Effector CD4-positive, alpha-beta T cell (primary cell): Measurements from ENCODE around the gene MCM7.

Experiments used
- DNase-seq: peaks from one replicate; pipeline ENCODE4 v3.0.0-alpha.2; 2020

MCM7 gene

DNA sequence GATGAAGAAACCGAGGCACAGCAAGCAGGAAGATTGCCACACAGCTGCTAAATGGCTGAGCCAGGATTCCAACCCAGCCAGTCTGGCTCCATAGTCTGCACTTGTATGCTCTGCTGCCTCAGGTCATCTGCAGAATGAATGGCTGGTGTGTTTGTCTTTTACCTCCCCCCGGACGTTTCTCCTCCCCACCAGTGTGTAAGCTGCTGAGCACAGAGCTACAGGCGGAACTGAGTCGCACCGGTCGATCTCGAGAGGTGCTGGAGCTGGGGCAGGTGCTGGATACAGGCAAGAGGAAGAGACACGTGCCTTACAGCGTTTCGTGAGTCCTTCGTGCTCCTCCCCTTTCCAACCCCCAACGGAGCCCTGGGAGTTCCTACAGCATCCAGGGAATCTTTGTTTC, 20.9 kb upstream of the MCM7 start:
- no peak for DNase-seq

DNA sequence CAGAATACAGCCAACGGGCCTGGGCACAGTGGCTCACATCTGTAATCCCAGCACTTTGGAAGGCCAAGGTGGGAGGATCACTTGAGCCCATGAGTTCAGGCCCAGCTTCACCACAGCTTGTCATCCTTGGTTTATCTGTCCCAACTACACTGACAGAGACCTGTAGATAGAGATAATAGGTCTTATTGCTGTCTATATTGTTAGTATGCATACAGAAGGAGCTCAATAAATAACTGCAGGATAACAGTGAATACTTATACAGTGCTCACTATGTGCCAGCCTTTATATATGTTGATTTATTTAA, 19.5 kb upstream of the MCM7 start:
- no peak for DNase-seq

DNA sequence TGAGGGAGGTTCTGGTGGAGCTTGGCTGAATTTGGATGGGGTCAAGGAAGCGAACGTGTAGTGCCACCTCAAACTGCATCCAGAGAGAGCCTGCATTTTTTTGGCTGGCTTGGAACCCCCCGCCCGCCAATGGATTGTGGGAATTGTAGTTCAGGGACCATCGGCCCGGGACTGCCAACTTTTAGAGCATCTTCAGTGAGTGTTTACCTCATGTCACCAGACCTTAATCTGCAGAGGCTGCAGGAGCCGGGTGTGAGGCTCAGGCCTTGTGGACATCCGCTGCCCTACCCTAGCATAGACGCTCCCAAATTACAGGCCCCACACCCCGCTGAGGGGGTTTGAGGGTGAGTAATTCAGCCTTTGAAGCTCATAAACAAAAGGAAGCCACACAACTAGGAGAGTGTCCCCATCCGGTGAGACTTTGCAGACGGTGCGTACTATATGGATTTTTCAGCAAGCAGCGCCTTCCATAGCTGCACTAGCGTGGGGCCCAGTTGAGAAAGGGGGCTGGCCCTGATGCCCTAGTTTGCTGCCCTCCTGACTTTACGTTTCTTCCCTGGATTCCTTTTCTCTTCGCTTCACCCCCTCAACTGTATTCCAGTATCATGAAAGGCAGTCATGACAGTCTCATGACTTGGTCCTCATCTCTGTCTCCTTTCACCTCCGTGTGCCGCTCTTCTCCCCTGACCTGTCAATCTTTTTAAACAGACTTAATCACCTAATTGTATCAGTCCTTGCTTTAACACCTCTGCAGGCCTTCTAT, 19.0 kb upstream of the MCM7 start:
- DNase-seq, result peak; percentile 63

DNA sequence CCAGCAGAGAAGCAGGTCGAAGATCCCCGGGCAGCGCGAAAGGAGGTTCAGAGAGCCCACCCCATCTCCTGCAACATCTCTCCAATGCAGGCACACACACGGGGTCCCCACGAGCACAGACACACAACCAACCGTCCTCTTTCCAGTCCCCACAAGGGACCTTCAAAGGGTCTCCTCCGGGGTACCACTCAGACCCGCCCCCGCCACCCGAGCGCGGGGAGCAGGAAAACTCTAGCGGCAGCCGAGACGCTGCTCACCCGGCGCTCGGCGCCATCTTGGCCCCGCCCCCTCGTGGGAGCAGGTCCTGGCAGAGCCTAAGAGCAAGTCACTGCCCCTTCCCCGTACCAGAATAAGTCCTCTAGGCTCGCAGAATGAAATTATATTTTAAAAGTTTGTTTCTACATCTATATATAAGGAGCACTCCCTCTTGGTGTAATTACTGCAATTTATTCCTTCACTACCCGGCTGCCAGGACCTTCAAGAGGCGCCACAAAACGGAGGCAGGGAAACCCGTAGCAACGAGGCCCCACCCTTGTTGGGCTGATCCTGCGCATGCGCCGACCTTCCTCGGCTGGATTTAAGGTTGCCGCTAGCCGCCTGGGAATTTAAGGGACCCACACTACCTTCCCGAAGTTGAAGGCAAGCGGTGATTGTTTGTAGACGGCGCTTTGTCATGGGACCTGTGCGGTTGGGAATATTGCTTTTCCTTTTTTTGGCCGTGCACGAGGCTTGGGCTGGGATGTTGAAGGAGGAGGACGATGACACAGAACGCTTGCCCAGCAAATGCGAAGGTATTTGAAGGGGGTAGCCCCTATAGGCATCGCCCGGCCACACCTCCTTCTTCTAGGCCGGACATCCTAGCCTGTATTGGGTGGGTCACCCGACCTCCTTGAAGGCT, 18.1 kb upstream of the MCM7 start, which contains the start of the genes CNPY4 and TAF6:
Gene CNPY4 (plus strand): TSS at position 563 of the 898 bp plus-strand sequence. CDS start 111 bp downstream, at position 674.
Gene TAF6 (minus strand): TSS at position 287 of the 898 bp plus-strand sequence. CDS start 5,149 bp downstream, outside the sequence.
- peak; percentile 95 for DNase-seq

DNA sequence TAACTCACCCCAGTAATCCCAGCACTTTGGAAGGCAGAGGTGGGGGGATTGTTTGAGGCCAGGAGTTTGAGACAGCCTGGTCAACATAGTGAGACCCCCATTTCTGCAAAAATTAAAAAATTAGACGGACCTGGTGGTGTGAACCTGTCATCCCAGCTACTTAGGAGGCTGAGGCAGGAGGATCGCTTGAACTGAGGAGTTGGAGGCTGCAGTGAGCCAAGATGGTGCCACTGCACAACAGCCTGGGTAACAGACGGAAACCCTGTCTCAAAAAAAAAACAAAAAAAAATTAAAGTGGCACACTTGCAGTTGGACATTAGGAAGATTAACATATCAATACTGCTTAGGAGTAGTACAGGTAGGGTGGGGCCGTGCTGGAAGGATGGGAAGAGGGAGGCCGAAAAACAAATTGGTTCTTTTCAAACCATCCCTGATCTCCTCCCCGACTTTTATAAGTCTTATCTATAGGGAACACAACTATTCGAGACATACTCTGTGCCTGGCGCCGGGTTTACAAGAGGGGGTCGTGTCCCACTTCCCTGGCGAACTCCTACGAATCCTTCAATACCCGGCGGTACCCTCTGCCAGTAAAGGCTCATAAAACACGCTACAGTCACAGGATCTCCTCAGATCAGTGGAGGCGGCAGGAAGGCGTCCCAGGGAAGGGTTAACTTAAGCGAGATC, 17.3 kb upstream of the MCM7 start:
- DNase-seq, result no peak

DNA sequence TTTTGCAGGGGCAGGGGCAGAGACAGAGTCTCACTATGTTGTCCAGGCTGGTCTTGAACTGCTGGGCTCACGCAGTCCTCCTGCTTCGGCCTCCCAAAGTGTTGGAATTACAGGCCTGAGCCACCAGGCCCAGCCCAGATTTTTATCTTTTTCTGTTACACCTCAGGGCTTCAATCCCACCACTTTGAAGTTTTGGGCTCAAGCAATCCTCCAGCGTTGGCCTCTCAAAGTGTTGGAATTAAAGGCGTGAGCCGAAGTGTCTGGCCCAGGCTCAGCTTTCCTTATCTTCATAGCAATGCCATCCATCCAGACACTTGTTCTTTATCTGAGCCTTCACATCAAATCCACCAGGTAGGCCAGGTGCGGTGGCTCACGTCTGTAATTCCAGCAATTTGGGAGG, 13.8 kb upstream of the MCM7 start:
- no peak for DNase-seq

DNA sequence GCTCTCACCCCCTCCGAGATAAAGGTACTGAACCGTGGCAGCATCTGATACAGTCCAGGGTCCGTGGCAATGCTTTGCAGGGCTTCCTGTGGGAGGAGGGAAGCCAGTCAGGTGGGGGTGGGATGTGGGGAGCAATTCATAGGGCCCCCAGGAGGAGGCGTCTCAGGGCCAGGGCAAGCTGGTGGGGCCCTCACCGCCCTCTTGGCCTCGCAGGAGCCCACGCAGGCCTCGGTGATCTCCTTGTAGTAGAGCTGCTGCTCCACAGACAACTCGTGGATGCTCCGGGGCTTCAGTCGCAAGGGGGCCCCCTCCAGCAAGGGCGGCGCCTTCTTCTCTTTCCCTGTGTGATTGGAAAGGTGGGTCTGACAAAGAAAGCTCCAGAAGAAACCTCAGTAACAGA, 10.7 kb upstream of the MCM7 start:
- DNase-seq, result no peak

DNA sequence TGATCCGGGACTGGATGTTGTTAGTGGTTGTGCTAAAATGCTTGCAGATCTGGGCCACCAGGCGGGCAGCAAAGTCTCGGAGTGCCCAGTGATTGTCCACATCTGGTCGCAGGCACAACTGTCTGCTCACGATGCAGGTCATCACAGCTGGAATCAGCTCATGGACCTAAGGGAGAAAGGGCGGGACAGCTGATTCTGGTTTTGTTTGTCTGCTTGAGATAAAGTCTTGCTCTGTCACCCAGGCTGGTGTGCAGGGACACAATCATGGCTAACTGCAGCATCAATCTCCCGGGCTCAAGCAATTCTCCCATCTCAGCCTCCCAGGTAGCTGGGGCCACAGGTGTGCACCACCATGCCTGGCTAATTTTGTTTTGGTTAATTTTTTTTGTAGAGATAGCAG, 10.0 kb upstream of the MCM7 start:
- DNase-seq, result no peak

DNA sequence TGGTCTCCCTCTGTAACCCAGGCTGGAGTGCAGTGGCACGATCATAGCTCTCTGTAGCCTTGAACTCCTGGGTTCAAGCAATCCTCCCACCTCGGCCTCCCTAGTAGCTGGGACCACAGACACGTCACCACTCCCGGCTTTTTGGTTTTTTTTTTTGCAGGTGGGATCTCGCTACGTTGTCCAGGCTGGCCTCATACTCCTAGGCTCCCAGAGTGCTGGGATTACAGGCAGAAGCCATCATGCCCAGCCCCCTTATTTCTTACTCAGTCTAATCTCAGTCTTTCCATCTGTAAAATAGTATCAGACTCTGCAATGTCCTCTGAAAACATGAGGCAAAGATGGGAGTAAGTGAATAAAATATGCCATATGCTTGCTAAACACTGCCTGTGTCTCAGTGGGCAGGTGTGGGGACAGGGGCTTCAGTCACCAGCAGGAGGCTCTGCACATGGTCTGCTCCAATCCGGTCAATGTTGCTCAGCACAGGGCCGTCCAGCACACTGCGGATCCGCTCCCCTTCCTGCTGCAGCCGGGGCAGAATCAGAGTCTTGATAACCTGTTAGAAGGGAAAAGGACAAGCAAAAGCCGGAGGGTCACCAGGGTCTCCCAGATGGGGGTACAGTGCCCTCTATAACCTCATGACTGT, 8.4 kb upstream of the MCM7 start:
- DNase-seq, result no peak

DNA sequence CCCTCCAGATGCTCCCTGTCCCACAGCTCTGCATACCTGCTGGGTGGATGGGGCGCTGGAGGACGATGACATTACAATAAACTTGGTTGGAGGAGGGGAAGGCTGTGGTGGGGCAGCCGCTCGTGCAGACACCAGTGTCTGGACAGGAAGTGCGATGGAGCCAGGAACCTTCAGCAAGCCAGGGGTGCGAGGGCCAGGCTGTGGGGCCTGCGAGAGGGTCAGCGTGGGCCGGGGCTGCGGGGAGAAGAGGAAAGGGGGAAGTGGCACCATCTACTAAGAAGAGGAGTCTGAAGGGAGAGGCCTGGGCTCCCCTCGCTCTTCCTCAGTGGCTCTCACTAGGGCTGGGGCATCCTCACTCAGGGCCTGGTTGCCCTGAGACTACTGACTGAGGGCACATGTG, 6.7 kb upstream of the MCM7 start:
- DNase-seq, result no peak

DNA sequence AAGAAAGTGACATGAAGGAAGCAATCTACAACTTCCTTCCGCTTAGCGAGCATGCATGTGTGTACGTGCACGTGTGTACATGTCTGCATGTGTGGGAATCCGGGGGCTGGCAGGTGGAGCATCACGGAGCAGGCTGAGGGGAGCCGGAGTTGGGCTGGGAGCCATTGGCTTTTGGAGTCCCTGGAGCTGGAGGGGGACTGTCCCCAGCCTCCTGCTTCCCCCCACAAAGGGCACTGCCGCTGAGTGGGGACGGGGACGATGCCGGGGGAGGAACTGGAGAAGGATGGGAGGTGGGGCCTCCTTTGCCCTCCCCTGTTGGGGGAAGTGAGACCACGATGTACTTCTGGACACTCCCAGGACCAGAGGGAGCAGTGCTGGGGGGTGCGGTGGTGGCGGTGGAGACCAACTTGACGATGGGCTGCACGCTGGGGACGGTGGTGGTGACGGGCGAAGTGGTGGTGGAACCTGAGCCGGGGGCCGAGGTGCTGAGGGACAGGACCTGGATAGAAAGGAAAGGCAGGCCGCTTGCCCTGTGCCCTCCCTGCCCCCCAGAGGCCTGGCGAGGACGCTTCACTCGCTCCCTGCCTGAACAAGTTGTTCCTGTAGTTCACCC, 6.0 kb upstream of the MCM7 start:
- DNase-seq, result no peak

DNA sequence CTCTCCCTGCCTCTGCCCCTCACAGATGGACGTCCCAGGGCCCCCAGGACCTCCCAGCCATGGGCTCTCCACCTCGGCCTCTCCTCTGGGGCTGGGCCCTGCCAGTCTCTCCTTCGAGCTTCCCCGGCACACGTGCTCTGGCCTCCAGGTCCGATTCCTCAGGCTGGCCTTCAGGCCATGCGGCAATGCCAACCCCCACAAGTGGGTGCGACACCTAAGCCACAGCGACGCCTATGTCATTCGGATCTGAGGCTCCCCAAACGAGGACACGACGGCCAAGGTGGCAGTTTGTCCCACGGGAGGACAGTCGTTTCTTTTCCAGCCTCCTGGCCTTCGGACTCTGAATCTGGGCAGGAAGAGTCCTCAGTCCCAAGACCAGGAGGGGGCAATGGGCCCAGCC, 5.4 kb upstream of the MCM7 start:
- DNase-seq, result no peak

DNA sequence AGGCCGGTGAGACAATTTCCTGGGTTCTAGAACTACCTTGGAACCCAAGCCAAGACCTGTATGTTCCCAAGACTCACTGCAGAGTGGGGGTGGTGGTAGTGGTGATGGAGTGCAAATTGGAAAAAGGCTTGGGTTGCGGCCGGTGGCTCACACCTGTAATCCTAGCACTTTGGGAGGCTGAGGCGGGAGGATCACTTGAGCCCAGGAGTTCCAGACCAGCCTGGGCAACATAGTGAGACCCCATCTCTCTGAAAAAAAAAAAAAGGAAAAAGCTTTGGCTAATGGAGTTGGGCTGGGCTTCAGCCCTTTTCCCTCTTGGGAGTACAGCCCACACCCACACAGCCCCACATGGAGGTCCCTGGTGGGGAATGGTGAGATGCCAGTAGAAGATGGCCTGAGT, 4.3 kb upstream of the MCM7 start:
- DNase-seq, result no peak

DNA sequence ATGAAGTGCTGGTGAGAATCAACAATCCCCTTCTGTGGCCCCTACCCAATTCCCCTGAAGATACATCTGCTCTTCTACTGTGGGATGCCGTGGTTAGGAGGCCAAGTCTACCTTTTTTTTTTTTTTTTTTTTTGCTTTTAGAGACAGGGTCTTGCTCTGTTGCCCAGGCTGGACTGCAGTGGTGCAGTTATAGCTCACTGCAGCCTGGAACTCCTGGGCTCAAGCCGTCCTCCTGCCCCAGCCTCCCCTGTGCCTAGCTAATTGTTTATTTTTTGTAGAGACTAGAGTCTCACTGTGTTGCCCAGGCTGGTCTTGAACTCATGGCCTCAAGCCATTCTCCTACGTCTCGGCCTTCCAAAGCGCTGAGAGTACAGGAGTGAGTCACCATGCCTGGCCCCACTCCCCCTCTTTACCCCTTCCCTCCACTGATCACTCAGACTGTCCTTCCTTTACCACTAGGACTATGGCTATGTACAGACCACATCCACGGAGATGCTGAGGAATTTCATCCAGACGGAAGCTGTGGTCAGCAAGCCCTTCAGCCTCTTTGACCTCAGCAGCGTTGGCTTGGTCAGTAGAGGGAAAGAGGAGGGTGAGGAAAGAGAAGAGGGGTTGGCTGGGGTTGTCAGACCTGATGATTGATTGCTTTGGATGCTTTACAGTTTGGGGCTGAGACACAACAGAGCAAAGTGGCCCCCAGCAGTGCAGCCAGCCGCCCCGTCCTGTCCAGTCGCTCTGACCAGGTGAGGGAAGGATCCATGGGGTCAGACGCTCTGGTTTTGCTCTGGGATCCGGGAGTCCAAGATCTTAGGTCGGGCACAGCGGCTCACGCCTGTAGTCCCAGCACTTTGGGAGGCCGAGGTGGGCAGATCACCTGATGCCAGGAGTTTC, 2.0 kb upstream of the MCM7 start:
- DNase-seq, result no peak

DNA sequence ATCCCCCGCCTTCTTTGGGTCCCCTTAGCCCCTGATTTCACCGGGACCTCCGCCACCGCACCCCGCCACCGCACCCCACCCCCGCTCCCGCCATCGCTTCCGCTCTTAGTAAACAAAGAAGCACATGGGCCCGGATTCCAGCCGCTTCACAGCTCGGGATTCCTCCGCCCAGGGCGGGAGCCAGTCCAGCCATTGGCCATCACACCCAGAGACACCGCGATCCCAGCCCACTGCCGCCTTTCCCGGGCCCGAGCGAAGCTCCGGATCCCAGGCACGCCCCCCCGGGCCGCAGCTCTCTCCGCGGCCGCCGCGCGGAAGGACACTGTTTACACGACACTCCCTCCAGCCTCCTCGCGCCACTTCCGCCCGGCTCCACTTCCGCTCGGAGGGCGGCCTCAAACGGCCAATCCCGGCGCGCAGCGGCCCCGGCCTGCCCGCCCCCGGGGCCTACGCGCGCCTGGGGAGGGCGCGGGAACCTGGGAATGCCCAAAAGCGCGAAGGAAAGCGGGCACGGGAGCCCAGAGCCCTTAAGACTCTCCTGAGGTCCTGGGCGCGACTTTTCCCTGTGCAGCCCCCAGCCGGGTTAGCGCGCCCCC, 679 bp downstream of the MCM7 start:
- DNase-seq, result peak; percentile 77

DNA sequence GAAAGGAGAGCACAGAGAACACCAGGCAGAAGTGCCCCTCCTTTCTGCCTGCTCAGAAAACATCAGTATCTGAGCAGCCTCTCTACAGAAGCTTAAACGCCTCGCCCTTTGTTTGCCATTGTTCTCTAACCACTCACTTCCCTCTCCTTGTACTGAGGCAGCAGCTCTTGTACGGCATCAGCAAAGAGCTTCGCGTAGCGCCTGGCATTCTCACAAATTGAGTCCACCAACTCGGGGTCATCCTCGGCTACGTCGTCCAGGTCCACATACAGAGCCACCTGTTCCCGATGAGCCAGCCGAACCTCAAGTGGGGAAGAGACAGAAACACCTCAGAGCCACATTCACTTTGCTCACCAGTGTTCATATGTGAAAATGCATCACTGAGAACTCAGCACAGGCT, 1.7 kb downstream of the MCM7 start:
- DNase-seq, result no peak

DNA sequence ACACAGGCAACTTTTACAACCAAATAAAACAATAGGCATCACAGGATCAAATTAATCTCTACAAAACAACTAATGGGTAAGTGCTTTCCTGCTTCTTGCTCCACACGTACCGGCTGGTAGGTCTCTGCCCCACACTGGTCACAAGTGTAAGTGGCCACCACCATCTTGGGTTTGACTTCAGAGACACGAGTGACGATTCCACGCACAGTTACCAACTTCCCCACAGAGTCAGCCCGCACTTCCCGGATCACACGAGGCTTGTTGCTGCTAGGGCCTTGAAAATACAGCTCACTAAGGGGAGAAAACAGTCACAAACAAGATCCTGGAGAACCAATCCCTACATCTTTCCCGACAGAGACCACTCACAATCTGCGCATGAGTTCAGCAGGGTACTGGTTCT, 2.3 kb downstream of the MCM7 start:
- no peak for DNase-seq

DNA sequence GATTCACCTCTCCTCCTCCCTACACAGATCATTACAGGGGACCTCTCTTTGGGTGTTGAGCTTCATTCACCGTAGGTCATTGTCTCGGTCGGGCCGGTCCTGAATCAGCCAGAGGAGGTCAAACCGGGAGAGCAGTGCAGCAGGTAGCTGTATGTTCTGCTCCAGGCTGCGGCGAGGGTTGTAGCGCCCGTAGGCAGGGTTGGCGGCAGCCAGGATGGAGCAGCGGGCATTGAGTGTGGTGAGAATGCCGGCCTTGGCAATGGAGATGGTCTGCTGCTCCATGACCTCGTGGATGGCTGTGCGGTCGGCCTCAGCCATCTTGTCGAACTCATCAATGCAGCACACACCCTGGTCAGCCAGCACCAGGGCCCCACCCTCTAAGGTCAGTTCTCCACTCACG, 5.5 kb downstream of the MCM7 start:
- DNase-seq, result no peak

DNA sequence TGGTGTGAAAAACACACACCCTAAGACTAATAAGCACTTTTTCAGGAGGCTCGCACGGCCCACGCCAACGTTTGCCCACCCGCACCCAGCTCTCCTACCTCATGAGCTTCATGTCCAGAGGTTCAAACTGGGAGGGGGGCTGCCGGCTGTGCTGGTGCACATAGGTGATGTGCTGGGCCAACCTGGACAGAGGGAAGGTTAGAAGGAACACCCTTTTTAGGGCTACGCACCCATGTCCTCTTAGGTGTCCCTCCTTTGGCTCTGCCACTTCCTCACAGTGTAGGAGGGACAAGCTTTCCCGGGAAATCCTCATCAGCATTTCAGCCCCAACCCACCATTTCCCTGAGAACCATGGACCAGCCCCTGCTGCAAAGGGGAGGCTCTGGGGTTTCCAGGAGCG, 5.9 kb downstream of the MCM7 start:
- DNase-seq, result no peak

DNA sequence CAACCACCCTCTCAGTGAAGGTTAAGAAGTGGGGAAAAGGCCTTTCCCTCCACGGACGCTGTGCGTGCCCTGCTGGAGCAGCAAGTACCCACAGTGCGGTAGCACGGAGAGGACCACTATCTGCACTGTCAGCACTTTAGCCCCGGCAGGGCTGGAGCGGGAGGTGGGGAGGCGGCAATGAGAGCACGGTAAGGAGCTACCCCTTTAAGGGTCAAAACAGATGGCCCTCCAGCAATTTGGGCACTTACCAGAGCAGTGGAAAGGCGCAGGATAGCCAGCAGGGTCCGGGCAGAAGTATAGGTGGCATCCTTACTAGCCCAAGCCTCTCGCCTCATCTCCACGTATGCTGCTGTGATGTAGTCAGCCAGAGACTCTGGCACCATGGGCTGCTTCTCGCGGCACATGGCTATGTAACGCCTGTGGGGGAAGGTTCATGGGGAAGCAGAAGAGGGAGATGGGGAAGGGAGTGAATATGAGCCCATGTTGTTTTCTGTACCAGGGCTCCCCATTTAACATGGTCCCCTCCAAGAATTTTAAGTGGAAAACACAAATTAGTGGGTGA, 7.2 kb downstream of the MCM7 start:
- no peak for DNase-seq

DNA sequence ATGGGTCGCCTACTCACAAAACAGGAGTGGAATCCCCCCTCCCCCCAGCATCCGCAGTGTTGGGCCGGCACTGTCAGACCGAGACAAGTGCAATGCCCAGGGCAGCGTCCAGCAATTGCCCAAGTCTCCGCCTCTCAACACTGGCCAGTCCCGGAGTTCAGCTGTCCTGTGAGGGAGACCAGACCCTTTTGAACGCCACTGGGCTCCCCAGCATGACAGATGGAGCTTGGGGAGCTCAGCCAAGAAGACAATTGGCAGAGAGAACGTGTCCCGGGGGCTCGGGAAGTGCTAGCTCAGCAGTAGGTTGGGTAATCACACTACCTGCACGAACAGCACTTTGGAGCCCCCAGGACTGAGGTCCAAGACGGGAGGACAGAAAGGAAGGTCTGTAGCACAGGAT, 7.7 kb downstream of the MCM7 start:
- no peak for DNase-seq
